Neural cell (in vitro differentiated cells): ENCODE results near the gene SORCS1. TPM values are rescaled to one million over a fixed set of nuclear protein-coding genes. Genes with fewer than 3 reads are reported as not detected.

Source experiments
- H2AFZ ChIP-seq: fragments of 200-600, 300-800 bp; sonication (generic), shearing (Covaris generic); 2 replicates; pipeline ENCODE4 v1.6.0; 2014; ENCODE audit warnings: low read depth, mild to moderate bottlenecking, antibody characterized with exemption, low read length, moderate library complexity
- H3F3A ChIP-seq: fragments of 200-600 bp; shearing (Covaris generic); 2 replicates; pipeline ENCODE4 v1.6.1; 2016; ENCODE audit warnings: mild to moderate bottlenecking, moderate library complexity, mixed read lengths, antibody characterized with exemption, low read length; ENCODE audit not compliant: insufficient read depth, poor library complexity, severe bottlenecking
- H3K27ac ChIP-seq: fragments of 200-600, 300-800 bp; sonication (generic), shearing (Covaris generic); 2 replicates; pipeline ENCODE4 v1.5.1; 2014; ENCODE audit warnings: mild to moderate bottlenecking, low read length, moderate library complexity
- H3K27me3 ChIP-seq: fragments of 300-800, 200-600 bp; sonication (generic), shearing (Covaris generic); 2 replicates; pipeline ENCODE4 v1.6.0; 2014; ENCODE audit warnings: mild to moderate bottlenecking, low read depth, low read length, moderate library complexity; ENCODE audit not compliant: insufficient read depth
- H3K36me3 ChIP-seq: fragments of 300-800, 200-600 bp; sonication (generic), shearing (Covaris generic); 2 replicates; pipeline ENCODE4 v1.5.1; 2014; ENCODE audit warnings: mild to moderate bottlenecking, antibody characterized with exemption, low read length, moderate library complexity; ENCODE audit not compliant: insufficient read depth
- H3K4me2 ChIP-seq: fragments of 300-800, 200-600 bp; sonication (generic), shearing (Covaris generic); 2 replicates; pipeline ENCODE4 v1.6.0; 2014; ENCODE audit warnings: mild to moderate bottlenecking, low read length
- H3K4me3 ChIP-seq: fragments of 300-800, 200-600 bp; sonication (generic), shearing (Covaris generic); 2 replicates; pipeline ENCODE4 v1.5.1; 2014; ENCODE audit warnings: mild to moderate bottlenecking, low read length, moderate library complexity
- H3K79me2 ChIP-seq: fragments of 200-600 bp; shearing (Covaris generic); replicated peaks from 2 replicates; pipeline ENCODE4 v1.6.0; 2014; ENCODE audit warnings: mild to moderate bottlenecking, low read length, moderate library complexity; ENCODE audit not compliant: insufficient read depth
- H3K9ac ChIP-seq: fragments of 300-800, 200-600 bp; sonication (generic), shearing (Covaris generic); 2 replicates; pipeline ENCODE4 v1.6.1; 2016; ENCODE audit warnings: mild to moderate bottlenecking, low read length, mixed read lengths
- H3K9me2 ChIP-seq: fragments of 200-600 bp; shearing (Covaris generic); 2 replicates; pipeline ENCODE4 v1.6.1; 2016; ENCODE audit warnings: mild to moderate bottlenecking, low read length, mixed read lengths; ENCODE audit not compliant: insufficient read depth
- H3K9me3 ChIP-seq: fragments of 200-600, 300-800 bp; sonication (generic), shearing (Covaris generic); 2 replicates; pipeline ENCODE4 v1.6.1; 2016; ENCODE audit warnings: mild to moderate bottlenecking, mixed run types, low read length, moderate library complexity, mixed read lengths
- H4K20me1 ChIP-seq: fragments of 200-600 bp; shearing (Covaris generic); 2 replicates; pipeline ENCODE4 v1.6.1; 2016; ENCODE audit warnings: mild to moderate bottlenecking, mixed run types; ENCODE audit not compliant: insufficient read depth
- EP300 ChIP-seq: fragments of 450-650 bp; conservative IDR thresholded peaks from 2 replicates; pipeline ENCODE4 v1.6.1; 2014; ENCODE audit warnings: antibody characterized with exemption, mild to moderate bottlenecking, moderate library complexity; ENCODE audit not compliant: poor library complexity, severe bottlenecking
- EZH2 ChIP-seq: fragments of 200-600, 300-800 bp; shearing (Covaris generic), sonication (generic); IDR thresholded peaks from 2 replicates; pipeline ENCODE4 v1.6.1; 2014; ENCODE audit warnings: antibody characterized with exemption, low read length, borderline replicate concordance, mild to moderate bottlenecking; ENCODE audit not compliant: insufficient read depth, poor library complexity, severe bottlenecking
- MXI1 ChIP-seq: fragments of 450-650 bp; conservative IDR thresholded peaks from 2 replicates; pipeline ENCODE4 v1.6.1; 2014; ENCODE audit warnings: antibody characterized with exemption, mild to moderate bottlenecking; ENCODE audit not compliant: poor library complexity, severe bottlenecking
- POLR2AphosphoS5 ChIP-seq: IDR thresholded peaks from 2 replicates; pipeline ENCODE4 v1.6.1; 2012
- RAD21 ChIP-seq: fragments of 450-650 bp; conservative IDR thresholded peaks from 2 replicates; pipeline ENCODE4 v1.6.1; 2014; ENCODE audit warnings: antibody characterized with exemption, mild to moderate bottlenecking, moderate library complexity
- SMC3 ChIP-seq: fragments of 450-650 bp; conservative IDR thresholded peaks from 2 replicates; pipeline ENCODE4 v1.6.1; 2014; ENCODE audit warnings: antibody characterized with exemption, mild to moderate bottlenecking, moderate library complexity; ENCODE audit not compliant: poor library complexity
- TAF1 ChIP-seq: IDR thresholded peaks from 2 replicates; pipeline ENCODE4 v1.6.1; 2012; ENCODE audit warnings: low read depth
- polyA plus RNA-seq: library from polyadenylated mRNA; depleted of rRNA; stranded (reverse); fragments of >200 nt; gene quantifications from 2 replicates; pipeline ENCODE4 v1.2.3, GENCODE V29; 2014
- TF ChIP-seq, protein P1 (sequence below): fragments of 450-650 bp; IDR thresholded peaks from 2 replicates; pipeline ENCODE4 v1.5.1; 2014; ENCODE audit warnings: antibody characterized with exemption, mild to moderate bottlenecking, moderate library complexity; ENCODE audit not compliant: poor library complexity, severe bottlenecking
- TF ChIP-seq, protein P2 (sequence below): IDR thresholded peaks from 2 replicates; pipeline ENCODE4 v1.6.1; 2012; ENCODE audit warnings: borderline replicate concordance

SORCS1 gene
- polyA plus RNA-seq, 1 donor from 2014 or later, result 27.0 TPM

DNA sequence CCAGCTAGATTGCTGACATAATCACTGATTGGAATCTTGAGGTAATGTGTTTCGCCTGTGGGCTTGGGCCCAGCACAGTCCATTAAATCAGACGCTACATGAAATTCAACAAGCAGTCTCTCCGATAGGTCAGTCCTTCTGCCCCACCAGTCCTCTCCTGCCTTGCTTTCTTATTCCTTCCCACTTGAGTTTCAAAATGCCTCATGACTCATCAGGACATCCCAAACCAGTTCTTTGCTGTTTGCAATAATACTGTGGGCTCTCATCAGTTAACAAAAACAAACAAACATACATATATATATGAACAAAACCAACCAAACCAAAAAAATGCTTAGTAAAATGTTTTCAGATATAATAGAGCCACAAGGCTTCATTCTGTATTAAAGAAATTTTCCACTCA lies 599.0 kb downstream of the SORCS1 start:
- H3K27me3 ChIP-seq, result no peaks in the 10 kb centered on the region
- no peaks in the 10 kb centered on the region for H3F3A ChIP-seq

DNA sequence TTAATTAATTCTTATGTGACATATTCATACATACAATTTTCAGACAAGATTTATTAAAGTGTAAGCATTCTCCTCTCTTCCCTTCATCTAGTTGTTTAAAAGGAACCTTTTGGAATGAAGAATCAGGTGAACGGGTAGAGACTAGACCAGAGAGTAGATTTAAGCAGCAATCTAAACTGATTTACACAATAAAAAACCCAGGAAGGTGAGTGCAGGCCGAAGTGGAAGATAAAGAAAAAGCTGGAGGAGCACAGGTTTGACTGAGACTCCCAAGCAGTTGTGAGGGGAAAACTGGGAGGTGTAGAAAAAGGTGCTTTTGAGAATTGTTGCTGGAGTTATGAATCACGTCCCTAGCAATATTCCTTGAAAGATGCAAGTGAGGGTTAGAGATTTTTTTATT lies 601.1 kb downstream of the SORCS1 start:
- Histone ChIP-seq H3K36me3 (no peaks in the 10 kb centered on the region), H3K27ac (no peak overlapping the region), H3K9me3 (no peaks in the 10 kb centered on the region), H3K4me3 (no peak overlapping the region), H3K4me2 (no peak overlapping the region), H4K20me1 (no peaks in the 10 kb centered on the region), H3K79me2 (no peaks in the 10 kb centered on the region), H2AFZ (no peak overlapping the region), H3K9me2 (no peaks in the 10 kb centered on the region), H3K9ac (no peak overlapping the region), H3K27me3 (no peaks in the 10 kb centered on the region), H3F3A (no peaks in the 10 kb centered on the region)
- TF ChIP-seq, protein P1, sequence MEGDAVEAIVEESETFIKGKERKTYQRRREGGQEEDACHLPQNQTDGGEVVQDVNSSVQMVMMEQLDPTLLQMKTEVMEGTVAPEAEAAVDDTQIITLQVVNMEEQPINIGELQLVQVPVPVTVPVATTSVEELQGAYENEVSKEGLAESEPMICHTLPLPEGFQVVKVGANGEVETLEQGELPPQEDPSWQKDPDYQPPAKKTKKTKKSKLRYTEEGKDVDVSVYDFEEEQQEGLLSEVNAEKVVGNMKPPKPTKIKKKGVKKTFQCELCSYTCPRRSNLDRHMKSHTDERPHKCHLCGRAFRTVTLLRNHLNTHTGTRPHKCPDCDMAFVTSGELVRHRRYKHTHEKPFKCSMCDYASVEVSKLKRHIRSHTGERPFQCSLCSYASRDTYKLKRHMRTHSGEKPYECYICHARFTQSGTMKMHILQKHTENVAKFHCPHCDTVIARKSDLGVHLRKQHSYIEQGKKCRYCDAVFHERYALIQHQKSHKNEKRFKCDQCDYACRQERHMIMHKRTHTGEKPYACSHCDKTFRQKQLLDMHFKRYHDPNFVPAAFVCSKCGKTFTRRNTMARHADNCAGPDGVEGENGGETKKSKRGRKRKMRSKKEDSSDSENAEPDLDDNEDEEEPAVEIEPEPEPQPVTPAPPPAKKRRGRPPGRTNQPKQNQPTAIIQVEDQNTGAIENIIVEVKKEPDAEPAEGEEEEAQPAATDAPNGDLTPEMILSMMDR, result no peak
- TF ChIP-seq TAF1 (no peak), RAD21 (no peak), SMC3 (no peak), POLR2AphosphoS5 (no peak), EZH2 (no peak)
- TF ChIP-seq, protein P2, sequence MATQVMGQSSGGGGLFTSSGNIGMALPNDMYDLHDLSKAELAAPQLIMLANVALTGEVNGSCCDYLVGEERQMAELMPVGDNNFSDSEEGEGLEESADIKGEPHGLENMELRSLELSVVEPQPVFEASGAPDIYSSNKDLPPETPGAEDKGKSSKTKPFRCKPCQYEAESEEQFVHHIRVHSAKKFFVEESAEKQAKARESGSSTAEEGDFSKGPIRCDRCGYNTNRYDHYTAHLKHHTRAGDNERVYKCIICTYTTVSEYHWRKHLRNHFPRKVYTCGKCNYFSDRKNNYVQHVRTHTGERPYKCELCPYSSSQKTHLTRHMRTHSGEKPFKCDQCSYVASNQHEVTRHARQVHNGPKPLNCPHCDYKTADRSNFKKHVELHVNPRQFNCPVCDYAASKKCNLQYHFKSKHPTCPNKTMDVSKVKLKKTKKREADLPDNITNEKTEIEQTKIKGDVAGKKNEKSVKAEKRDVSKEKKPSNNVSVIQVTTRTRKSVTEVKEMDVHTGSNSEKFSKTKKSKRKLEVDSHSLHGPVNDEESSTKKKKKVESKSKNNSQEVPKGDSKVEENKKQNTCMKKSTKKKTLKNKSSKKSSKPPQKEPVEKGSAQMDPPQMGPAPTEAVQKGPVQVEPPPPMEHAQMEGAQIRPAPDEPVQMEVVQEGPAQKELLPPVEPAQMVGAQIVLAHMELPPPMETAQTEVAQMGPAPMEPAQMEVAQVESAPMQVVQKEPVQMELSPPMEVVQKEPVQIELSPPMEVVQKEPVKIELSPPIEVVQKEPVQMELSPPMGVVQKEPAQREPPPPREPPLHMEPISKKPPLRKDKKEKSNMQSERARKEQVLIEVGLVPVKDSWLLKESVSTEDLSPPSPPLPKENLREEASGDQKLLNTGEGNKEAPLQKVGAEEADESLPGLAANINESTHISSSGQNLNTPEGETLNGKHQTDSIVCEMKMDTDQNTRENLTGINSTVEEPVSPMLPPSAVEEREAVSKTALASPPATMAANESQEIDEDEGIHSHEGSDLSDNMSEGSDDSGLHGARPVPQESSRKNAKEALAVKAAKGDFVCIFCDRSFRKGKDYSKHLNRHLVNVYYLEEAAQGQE, result no peak

More for the DNA sequence above, 599.0 kb downstream of the SORCS1 start:
- Histone ChIP-seq H3K36me3 (no peaks in the 10 kb centered on the region), H3K79me2 (no peaks in the 10 kb centered on the region), H3K9me3 (no peaks in the 10 kb centered on the region), H4K20me1 (no peaks in the 10 kb centered on the region), H3K9me2 (no peaks in the 10 kb centered on the region), H3K27ac (no peak overlapping the region), H3K9ac (no peak overlapping the region), H3K4me2 (no peak overlapping the region), H2AFZ (no peak overlapping the region), H3K4me3 (no peak overlapping the region)
- TF ChIP-seq MXI1 (no peak), SMC3 (no peak), EZH2 (no peak), TAF1 (no peak), RAD21 (no peak), EP300 (no peak)
